IMR-90 (cell line): ENCODE measurements around the gene TEX28. TPM values are rescaled to one million over a fixed set of nuclear protein-coding genes. Genes with fewer than 3 reads are reported as not detected.

Source experiments
- ATAC-seq: fragments of 200-7000 bp; cut with Tn5 transposase; 2 replicates; pipeline ENCODE4 v1.9.1; 2020; ENCODE audit warnings: low read depth, mild to moderate bottlenecking, moderate library complexity
- BruUV-seq: library from RNA; stranded (reverse); fragments of 400-500 nt; replicated peaks from 2 replicates; lab custom pipeline; 2021; lab: Mats Ljungman, UMichigan
- CTCF ChIA-PET: fragments of 300-600 bp; formaldehyde crosslinking; extraction: SDS; loops from one replicate; lab custom pipeline; 2021; ENCODE audit warnings: antibody characterized with exemption; lab: Yijun Ruan, JAX
- POLR2A ChIA-PET: fragments of 300-600 bp; sonication (Branson Sonifier 250); formaldehyde crosslinking; loops from one replicate; lab custom pipeline; 2022; ENCODE audit warnings: antibody characterized with exemption; ENCODE audit not compliant: unreplicated experiment; lab: Charles Lee
- DNase-seq: peaks from one replicate; pipeline ENCODE4 v3.0.0; 2013
- H2AFZ ChIP-seq: replicated peaks from 2 replicates; pipeline ENCODE3; 2013; ENCODE audit warnings: low read length, mild to moderate bottlenecking; ENCODE audit not compliant: poor library complexity
- H2AK5ac ChIP-seq: 2 replicates; pipeline ENCODE4 v1.6.1; 2013; ENCODE audit warnings: low read depth, low read length, inconsistent platforms
- H2AK9ac ChIP-seq: replicated peaks from 2 replicates; pipeline ENCODE3; 2013; ENCODE audit warnings: mild to moderate bottlenecking, low read depth, low read length, moderate library complexity; ENCODE audit not compliant: poor library complexity
- H2BK120ac ChIP-seq: 2 replicates; pipeline ENCODE4 v1.6.1; 2013; ENCODE audit warnings: low read depth, low read length, inconsistent platforms
- H2BK15ac ChIP-seq: 3 replicates; pipeline ENCODE4 v1.6.1; 2013; ENCODE audit warnings: low read depth, low read length, inconsistent platforms
- H2BK20ac ChIP-seq: 2 replicates; pipeline ENCODE4 v1.6.1; 2013; ENCODE audit warnings: low read depth, mild to moderate bottlenecking, inconsistent platforms, low read length, moderate library complexity
- H2BK5ac ChIP-seq: 2 replicates; pipeline ENCODE4 v1.6.1; 2013; ENCODE audit warnings: mild to moderate bottlenecking, low read depth, low read length, inconsistent platforms; ENCODE audit not compliant: poor library complexity, severe bottlenecking
- H3K14ac ChIP-seq: replicated peaks from 2 replicates; pipeline ENCODE4 v1.6.1; 2013; ENCODE audit warnings: low read depth, low read length, inconsistent platforms
- H3K18ac ChIP-seq: 2 replicates; pipeline ENCODE4 v1.6.1; 2013; ENCODE audit warnings: low read depth, low read length, control low read depth
- H3K23ac ChIP-seq: 2 replicates; pipeline ENCODE4 v1.6.1; 2013; ENCODE audit warnings: low read depth, low read length, inconsistent platforms
- H3K27ac ChIP-seq: 2 replicates; pipeline ENCODE4 v1.5.1; 2013; ENCODE audit warnings: mild to moderate bottlenecking, control low read depth, low read length; ENCODE audit not compliant: insufficient read depth
- H3K27me3 ChIP-seq: 2 replicates; pipeline ENCODE4 v1.6.1; 2013; ENCODE audit warnings: low read length; ENCODE audit not compliant: control insufficient read depth, insufficient read depth
- H3K36me3 ChIP-seq: 2 replicates; pipeline ENCODE4 v1.6.1; 2013; ENCODE audit warnings: low read length, mixed read lengths; ENCODE audit not compliant: control insufficient read depth, insufficient read depth
- H3K4ac ChIP-seq: 2 replicates; pipeline ENCODE4 v1.6.1; 2013; ENCODE audit warnings: low read depth, low read length, inconsistent platforms
- H3K4me1 ChIP-seq: 2 replicates; pipeline ENCODE4 v1.6.1; 2013; ENCODE audit warnings: low read length, mixed read lengths; ENCODE audit not compliant: control insufficient read depth, insufficient read depth
- H3K4me2 ChIP-seq: 2 replicates; pipeline ENCODE4 v1.6.1; 2013; ENCODE audit warnings: low read depth, mild to moderate bottlenecking, control low read depth, low read length, moderate library complexity
- H3K4me3 ChIP-seq: 2 replicates; pipeline ENCODE4 v1.5.1; 2013; ENCODE audit warnings: low read depth, mild to moderate bottlenecking, control low read depth, low read length, moderate library complexity; ENCODE audit not compliant: insufficient read depth
- H3K56ac ChIP-seq: 2 replicates; pipeline ENCODE4 v1.6.1; 2013; ENCODE audit warnings: low read length, inconsistent platforms; ENCODE audit not compliant: insufficient read depth; ENCODE audit errors: extremely low read depth
- H3K79me1 ChIP-seq, 2 experiments: 2 replicates each; pipeline ENCODE4 v1.6.1; 2013; ENCODE audit warnings: low read length in 2 of 2, inconsistent platforms in 1 of 2, low read depth in 1 of 2
- H3K9ac ChIP-seq: 2 replicates; pipeline ENCODE4 v1.6.1; 2013; ENCODE audit warnings: low read depth, low read length, control low read depth
- H3K9me1 ChIP-seq: 2 replicates; pipeline ENCODE4 v1.6.1; 2013; ENCODE audit warnings: low read length, inconsistent platforms; ENCODE audit not compliant: insufficient read depth
- H3K9me3 ChIP-seq: 2 replicates; pipeline ENCODE4 v1.6.1; 2013; ENCODE audit warnings: low read length; ENCODE audit not compliant: control insufficient read depth, insufficient read depth
- H4K20me1 ChIP-seq: 2 replicates; pipeline ENCODE4 v1.6.1; 2013; ENCODE audit warnings: low read length, inconsistent platforms; ENCODE audit not compliant: insufficient read depth
- H4K5ac ChIP-seq: 2 replicates; pipeline ENCODE4 v1.6.1; 2013; ENCODE audit warnings: mild to moderate bottlenecking, low read depth, low read length, control low read depth
- H4K8ac ChIP-seq, 2 experiments: 2 replicates each; pipeline ENCODE4 v1.6.1; 2013; ENCODE audit warnings: low read depth in 2 of 2, low read length in 2 of 2, control low read depth in 1 of 2, inconsistent platforms in 1 of 2
- H4K91ac ChIP-seq: 2 replicates; pipeline ENCODE4 v1.6.1; 2013; ENCODE audit warnings: low read depth, low read length, inconsistent platforms; ENCODE audit not compliant: insufficient read depth
- BHLHE40 ChIP-seq: fragments of 150-350 bp; IDR thresholded peaks from 2 replicates; pipeline ENCODE4 v1.6.1; 2016; ENCODE audit warnings: mild to moderate bottlenecking, low read depth, low read length
- CEBPB ChIP-seq: IDR thresholded peaks from 2 replicates; pipeline ENCODE4 v1.6.1; 2012; ENCODE audit warnings: low read depth, low read length, improper control_type of control experiment
- CHD1 ChIP-seq: IDR thresholded peaks from 2 replicates; pipeline ENCODE4 v1.6.1; 2012; ENCODE audit warnings: low read depth, low read length, improper control_type of control experiment
- FOS ChIP-seq: fragments of 150-350 bp; IDR thresholded peaks from 2 replicates; pipeline ENCODE4 v1.6.1; 2016; ENCODE audit warnings: low read depth, low read length
- MAFK ChIP-seq: IDR thresholded peaks from 2 replicates; pipeline ENCODE4 v1.6.1; 2012; ENCODE audit warnings: low read depth, low read length, improper control_type of control experiment
- MAZ ChIP-seq: IDR thresholded peaks from 2 replicates; pipeline ENCODE4 v1.6.1; 2012; ENCODE audit warnings: low read depth, mild to moderate bottlenecking, low read length, improper control_type of control experiment, moderate library complexity, borderline replicate concordance
- MXI1 ChIP-seq: IDR thresholded peaks from 2 replicates; pipeline ENCODE4 v1.6.1; 2012; ENCODE audit warnings: low read depth, mild to moderate bottlenecking, low read length, moderate library complexity, borderline replicate concordance
- NFE2L2 ChIP-seq: fragments of 150-350 bp; IDR thresholded peaks from 2 replicates; pipeline ENCODE4 v1.6.1; 2016; ENCODE audit warnings: low read depth, mild to moderate bottlenecking, low read length
- POLR2A ChIP-seq: IDR thresholded peaks from 2 replicates; pipeline ENCODE4 v1.6.1; 2012; ENCODE audit warnings: mild to moderate bottlenecking, low read depth, low read length
- RAD21 ChIP-seq: IDR thresholded peaks from 2 replicates; pipeline ENCODE4 v1.6.1; 2012; ENCODE audit warnings: low read length, improper control_type of control experiment
- RCOR1 ChIP-seq: IDR thresholded peaks from 2 replicates; pipeline ENCODE4 v1.6.1; 2012; ENCODE audit warnings: mild to moderate bottlenecking, low read length, improper control_type of control experiment; ENCODE audit not compliant: insufficient replicate concordance
- RFX5 ChIP-seq: IDR thresholded peaks from 2 replicates; pipeline ENCODE4 v1.8.0; 2012; ENCODE audit warnings: low read depth, mild to moderate bottlenecking, low read length, moderate library complexity
- SMC3 ChIP-seq: fragments of 150-350 bp; IDR thresholded peaks from 2 replicates; pipeline ENCODE4 v1.6.1; 2016; ENCODE audit warnings: low read depth, mild to moderate bottlenecking, antibody characterized with exemption, low read length, moderate library complexity
- USF2 ChIP-seq: fragments of 150-350 bp; IDR thresholded peaks from 2 replicates; pipeline ENCODE4 v1.6.1; 2017; ENCODE audit warnings: mild to moderate bottlenecking, antibody characterized with exemption, low read length, low read depth
- WGBS, 2 experiments: methylation state at CpG; one replicate each; pipeline versions ENCODE4 v1.1.5 to v1.1.7; 2013; ENCODE audit warnings: missing lambda C conversion rate in 2 of 2; ENCODE audit not compliant: insufficient read length in 1 of 2; ENCODE audit errors: extremely low coverage in 2 of 2; 5-methylcytosine and 5-hydroxymethylcytosine counted together
- dilution Hi-C: fragments of 300-500 bp; cut with HindIII; formaldehyde crosslinking; loops from one replicate; pipeline ENCODE4 v1.14.3; 2018; ENCODE audit warnings: low sequenced_read_pairs; ENCODE audit not compliant: unreplicated experiment
- in situ Hi-C: fragments of 300-500 bp; cut with MboI; formaldehyde crosslinking; loops from 3 replicates; pipeline ENCODE4 v1.14.3; 2019; ENCODE audit warnings: low sequenced_read_pairs, inconsistent platforms, mixed read lengths
- intact Hi-C: fragments of 100-400 bp; cut with micrococcal nuclease; formaldehyde crosslinking; loops from 2 replicates; pipeline ENCODE4 v1.10.0; 2022
- polyA plus RNA-seq, 3 experiments: library from polyadenylated mRNA; depleted of rRNA; stranded (reverse); fragments of >200 nt; gene quantifications; 2 replicates each; pipeline ENCODE4 v1.2.3, GENCODE V29; 2012; ENCODE audit warnings: low replicate concordance in 1 of 3
- total RNA-seq: library from RNA; depleted of rRNA; stranded (reverse); fragments of >200 nt; gene quantifications from 2 replicates; pipeline ENCODE4 v1.2.3, GENCODE V29; 2012
- TF ChIP-seq, protein P1 (sequence below): conservative IDR thresholded peaks from 2 replicates; pipeline ENCODE4 v1.5.1; 2012; ENCODE audit warnings: mild to moderate bottlenecking, low read depth, low read length, improper control_type of control experiment
- TF ChIP-seq, protein P2 (sequence below): fragments of 150-350 bp; IDR thresholded peaks from 2 replicates; pipeline ENCODE4 v1.6.1; 2016; ENCODE audit warnings: low read depth, mild to moderate bottlenecking, low read length, moderate library complexity, borderline replicate concordance

Gene TEX28
- total and polyA plus RNA-seq, 2 of the 4 experiments (the other 2 are of a cell fraction): not detected

DNA sequence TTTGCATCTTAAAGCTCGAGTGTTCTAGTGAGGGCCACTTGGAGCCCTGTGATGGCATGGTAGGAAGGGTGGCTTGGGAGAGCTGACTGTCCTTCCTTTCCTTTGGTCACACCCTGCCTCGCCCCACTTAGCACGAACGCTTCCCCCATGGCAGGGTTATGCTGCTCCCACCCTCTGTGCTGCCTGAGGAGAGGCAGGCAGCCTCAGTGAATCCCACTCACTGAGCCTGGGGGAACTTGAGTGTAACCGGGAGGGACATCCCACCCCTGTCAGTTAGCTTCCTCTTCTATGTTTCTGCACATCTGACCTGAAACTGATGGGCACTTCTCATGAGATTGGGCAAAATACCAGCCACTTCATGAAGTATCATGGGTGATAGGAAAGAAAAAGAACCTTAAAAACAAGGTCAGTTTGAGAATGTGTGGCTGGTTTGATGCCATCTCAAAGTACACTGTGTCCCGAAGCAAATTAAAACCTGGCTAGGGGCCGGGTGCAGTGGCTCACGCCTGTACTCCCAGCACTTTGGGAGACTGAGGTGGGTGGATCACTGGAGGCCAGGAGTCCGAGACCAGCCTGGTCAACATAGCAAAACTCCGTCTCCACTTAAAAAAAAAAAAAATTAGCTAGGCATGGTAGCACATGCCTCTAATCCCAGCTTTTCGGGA lies 10.7 kb upstream of the TEX28 start:
- Histone ChIP-seq H3K4me1 (no peaks in the 10 kb centered on the region), H4K91ac (no peak overlapping the region), H3K23ac (no peak overlapping the region), H3K36me3 (no peaks in the 10 kb centered on the region), H2BK15ac (no peak overlapping the region), H4K20me1 (no peaks in the 10 kb centered on the region), H3K14ac (no peak overlapping the region), H3K27ac (no peak overlapping the region), H3K18ac (no peak overlapping the region), H3K9ac (no peak overlapping the region), H2AK5ac (no peak overlapping the region), H3K4ac (no peak overlapping the region), H3K9me3 (no peaks in the 10 kb centered on the region), H4K5ac (no peak overlapping the region), H2BK120ac (no peak overlapping the region), H3K79me1 (no peaks in the 10 kb centered on the region), H3K9me1 (no peaks in the 10 kb centered on the region; the same call in 1 of the 2 replicates), H2AFZ (no peak overlapping the region), H4K8ac (no peak overlapping the region), H2AK9ac (no peak overlapping the region), H3K27me3 (peaks cover 2% of the 10 kb centered on the region), H2BK20ac (no peak overlapping the region), H3K4me2 (no peak overlapping the region), H3K56ac (no peak overlapping the region), H3K4me3 (no peak overlapping the region), H2BK5ac (no peak overlapping the region)
- ChIA-PET CTCF (no interaction called here), POLR2A (no interaction called here)
- TF ChIP-seq SMC3 (no peak), NFE2L2 (no peak), BHLHE40 (no peak), MAZ (no peak), MAFK (no peak), RAD21 (no peak), CEBPB (no peak), RCOR1 (no peak), RFX5 (no peak), MXI1 (no peak), FOS (no peak), USF2 (no peak), POLR2A (no peak), CHD1 (no peak)
- TF ChIP-seq, protein P1, sequence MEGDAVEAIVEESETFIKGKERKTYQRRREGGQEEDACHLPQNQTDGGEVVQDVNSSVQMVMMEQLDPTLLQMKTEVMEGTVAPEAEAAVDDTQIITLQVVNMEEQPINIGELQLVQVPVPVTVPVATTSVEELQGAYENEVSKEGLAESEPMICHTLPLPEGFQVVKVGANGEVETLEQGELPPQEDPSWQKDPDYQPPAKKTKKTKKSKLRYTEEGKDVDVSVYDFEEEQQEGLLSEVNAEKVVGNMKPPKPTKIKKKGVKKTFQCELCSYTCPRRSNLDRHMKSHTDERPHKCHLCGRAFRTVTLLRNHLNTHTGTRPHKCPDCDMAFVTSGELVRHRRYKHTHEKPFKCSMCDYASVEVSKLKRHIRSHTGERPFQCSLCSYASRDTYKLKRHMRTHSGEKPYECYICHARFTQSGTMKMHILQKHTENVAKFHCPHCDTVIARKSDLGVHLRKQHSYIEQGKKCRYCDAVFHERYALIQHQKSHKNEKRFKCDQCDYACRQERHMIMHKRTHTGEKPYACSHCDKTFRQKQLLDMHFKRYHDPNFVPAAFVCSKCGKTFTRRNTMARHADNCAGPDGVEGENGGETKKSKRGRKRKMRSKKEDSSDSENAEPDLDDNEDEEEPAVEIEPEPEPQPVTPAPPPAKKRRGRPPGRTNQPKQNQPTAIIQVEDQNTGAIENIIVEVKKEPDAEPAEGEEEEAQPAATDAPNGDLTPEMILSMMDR: no peak
- TF ChIP-seq, protein P2, sequence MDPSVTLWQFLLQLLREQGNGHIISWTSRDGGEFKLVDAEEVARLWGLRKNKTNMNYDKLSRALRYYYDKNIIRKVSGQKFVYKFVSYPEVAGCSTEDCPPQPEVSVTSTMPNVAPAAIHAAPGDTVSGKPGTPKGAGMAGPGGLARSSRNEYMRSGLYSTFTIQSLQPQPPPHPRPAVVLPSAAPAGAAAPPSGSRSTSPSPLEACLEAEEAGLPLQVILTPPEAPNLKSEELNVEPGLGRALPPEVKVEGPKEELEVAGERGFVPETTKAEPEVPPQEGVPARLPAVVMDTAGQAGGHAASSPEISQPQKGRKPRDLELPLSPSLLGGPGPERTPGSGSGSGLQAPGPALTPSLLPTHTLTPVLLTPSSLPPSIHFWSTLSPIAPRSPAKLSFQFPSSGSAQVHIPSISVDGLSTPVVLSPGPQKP: no peak
- no peak for ATAC-seq
- dilution Hi-C loops (no loop called here), intact Hi-C loops (no loop called here), in situ Hi-C loops (no loop called here)
- BruUV-seq: no TSS peak
- 0% methylated on average over 1 of the region's 11 CpGs; no CpG with 5 or more reads in 1 of the 2 experiments for WGBS, 2 experiments
- DNase-seq: no peak
